NCI-H2196 treated with DMSO at 0.1 percent for 48 hours (cell line): ENCODE results near the gene PEX11B.

Experiments
- DNase-seq: peaks from one replicate; lab custom pipeline; 2025; ENCODE audit not compliant: unreplicated experiment; lab: John Stamatoyannopoulos, UW

The PEX11B gene

DNA sequence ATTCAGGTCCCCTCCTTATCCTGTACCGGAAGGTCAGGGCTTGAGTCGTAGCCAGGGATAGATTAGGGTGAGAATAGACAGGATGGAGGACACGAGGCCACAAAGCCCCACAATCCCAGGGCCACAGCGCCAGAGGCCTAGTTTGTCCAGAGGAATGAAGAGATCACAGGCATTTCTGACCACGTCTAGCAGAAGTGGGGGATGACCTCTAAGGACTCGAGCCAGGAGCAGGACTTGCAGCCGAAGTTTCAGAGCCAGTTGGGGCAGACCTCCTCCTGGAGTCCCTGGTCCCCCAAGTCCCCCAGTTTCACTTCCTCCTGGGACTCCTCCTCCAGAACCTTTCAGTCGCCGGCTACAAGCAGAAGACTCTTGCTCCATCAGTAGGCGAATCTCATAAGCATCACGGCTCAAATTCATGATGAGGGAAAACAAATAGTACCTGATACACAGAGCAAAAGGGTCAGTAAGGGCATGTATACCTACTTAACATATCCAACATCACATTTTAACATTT is 6.3 kb downstream of the PEX11B start:
- DNase-seq = no peak

DNA sequence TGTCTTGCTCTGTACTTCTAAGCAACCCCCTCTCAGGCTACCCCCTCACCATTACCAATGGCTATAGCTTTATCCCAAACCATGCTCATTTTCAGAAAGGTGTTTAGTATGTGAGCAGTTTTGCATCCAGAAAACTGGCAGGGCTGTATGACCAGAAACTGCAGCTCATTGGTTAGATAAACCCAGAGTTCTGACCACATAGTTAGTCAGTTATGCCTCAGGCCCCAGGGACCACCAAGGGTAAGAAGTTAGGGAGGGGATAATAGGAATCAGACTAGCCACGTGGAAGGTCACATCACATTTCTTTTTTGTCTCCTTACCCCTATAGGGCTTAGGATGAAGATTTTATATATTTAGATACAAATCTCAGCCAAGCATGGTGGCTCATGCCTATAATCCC is 9.9 kb downstream of the PEX11B start:
- DNase-seq = no peak

DNA sequence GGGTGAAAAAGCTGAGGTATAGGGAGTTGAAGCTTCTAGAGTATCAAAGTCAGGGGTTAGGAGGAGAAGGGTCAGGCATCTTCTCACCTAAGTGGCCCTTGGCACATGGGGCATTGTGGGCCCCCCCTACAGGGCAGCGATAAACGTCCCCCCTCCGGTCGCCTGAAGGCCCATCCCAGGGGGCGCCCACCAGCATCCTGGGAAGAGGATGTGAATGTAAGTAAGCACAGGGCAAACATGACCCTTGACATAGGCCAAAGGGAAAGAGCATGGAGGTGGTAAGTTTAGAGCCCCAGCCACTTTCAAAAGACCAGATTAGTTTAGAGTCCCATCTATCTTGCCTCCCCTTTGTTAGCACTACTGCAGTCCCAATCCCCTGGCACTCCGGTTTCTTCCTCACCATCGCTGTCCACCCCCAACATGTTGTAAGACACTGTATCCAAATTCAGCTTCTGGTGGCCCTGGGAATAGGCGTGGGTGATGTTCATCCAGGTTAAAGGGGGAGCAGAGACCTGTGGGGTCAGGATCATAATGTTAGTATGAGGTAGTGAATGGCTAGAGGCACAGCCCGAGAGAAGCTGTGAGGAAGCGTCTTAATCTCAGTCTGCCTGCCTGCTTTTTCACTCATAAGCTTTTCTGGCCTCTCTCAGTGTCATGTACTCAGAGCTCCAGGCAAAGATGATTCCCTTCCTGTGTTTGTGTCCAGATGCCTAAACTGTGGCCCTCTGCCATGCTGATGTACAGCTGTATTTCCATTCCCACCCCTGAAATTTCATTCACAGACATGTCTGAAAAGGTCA is 11.4 kb downstream of the PEX11B start:
- DNase-seq = no peak

DNA sequence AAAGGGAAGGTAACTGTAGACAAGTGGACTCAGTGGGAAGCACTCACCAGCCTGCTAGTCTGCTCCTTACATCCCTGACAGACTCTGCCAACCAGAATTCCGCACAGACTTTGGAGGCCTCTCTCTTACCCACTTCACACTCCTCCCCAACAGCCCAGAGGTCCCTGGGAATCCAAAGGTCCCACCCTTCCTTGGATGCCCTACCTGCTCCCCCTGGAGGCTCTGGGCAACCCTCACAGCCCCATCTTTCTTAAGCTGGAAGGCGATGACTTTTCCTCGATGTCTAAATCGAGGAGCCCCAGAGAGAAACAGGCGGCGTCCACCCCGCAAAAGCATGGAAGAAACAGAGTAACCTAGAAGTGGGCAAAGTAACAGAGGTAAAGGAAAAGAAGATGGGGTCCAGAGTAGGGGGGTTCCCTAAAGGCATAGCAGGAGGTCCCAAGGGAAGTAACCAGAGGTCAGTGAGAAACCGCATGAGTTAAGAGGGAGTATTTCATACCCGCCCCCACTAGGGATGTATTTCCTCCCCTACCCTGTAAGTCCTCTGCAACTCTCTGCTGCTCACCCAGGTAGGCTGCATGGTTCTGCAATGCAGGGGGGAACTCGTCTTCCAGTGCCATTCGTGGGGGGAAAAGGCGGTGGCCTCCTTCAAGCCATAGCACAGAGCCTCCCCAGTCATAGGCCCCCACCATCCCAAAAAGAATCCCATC is 17.1 kb downstream of the PEX11B start:
- DNase-seq = no peak

DNA sequence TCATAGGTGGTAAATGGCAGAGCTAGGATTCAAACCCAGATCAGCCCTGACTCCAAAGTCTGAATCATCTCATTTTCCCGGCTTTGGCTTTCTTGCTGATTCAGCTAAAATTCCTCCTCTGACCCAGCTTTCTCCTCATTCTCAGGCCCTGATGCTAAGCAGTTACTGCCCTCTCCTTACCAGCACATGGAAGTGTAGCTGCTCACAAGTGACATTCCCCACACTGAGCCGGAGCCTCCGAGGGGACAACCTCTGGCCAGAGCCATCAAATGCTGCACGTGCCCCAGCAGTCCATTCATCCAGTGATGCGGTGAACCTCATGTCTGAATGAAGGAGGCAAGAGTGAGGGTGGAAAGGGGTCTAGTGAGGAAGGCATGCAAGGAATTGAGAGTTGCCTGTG is 19.8 kb downstream of the PEX11B start:
- DNase-seq = no peak

DNA sequence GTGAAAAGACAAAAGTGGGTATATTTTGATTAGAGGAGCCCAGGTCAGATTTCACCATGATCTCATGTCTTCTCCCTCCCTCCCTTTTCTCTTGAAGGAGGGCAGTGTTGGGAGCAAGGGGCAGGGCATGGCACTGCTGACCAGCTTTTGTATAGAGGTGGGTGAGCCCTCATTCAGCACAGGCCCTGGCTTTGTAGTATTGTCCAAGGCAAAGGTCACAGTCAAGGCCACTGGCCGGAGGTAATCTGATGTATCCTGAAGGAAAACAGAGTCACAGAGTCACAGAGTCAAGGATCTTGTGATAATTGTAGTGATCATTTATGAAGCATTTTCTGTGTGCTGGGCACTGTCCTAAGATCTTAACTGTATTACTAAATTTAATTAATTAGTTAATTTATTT is 20.5 kb downstream of the PEX11B start:
- no peak for DNase-seq

DNA sequence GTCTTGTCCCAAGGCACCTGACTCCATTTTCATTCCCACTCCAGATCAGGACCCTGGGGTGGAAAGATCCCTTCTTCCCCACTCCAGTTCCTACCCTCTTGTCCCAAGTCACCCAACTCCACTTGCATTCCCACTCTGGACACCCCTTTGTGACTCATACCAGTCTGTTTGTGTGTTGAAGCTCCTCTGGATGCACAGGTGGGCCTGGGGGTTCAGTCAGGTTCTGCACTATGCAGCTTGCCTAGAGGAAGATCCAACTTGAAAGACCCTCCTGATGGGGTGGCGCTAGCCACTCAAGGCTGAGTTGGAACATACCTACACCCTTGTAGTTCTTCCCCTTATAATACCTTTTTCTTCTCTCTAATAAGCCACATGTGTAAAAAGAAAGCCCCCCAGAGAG is 23.0 kb downstream of the PEX11B start:
- no peak for DNase-seq

DNA sequence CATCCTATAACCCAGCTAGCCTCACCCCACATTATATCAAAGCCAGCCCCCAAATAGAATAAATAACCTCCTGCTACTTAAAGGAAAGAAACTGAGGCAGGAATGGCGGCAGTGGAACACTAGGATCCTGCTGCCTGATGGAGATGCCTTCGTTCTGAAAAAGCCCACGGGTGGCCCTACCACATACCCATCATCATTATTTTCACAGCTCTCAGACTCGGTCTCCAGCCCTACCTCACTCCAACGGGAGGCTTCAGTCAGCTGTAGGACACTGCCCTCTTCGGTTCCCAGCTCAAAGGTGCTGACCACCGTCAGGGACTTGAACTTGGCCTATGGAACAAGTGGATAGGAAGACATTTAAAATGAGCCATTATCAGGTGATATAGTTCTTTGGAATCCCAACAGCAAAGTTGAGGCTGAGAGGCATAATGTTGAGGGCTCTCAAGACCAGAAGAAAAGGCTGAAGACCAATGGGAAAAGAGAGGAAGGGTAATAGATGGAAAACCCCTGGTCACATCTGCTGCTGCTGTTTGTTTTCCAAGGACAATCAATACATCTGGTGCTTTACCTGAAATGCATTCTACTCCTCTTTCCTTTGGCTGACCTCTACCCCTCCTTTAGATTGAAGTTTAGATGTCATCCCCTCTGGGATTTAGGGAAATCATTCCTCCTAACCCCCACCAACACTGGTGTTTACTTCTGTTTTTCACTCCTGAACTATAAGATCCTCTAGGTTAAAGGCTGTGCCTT is 25.0 kb downstream of the PEX11B start:
- DNase-seq = no peak

DNA sequence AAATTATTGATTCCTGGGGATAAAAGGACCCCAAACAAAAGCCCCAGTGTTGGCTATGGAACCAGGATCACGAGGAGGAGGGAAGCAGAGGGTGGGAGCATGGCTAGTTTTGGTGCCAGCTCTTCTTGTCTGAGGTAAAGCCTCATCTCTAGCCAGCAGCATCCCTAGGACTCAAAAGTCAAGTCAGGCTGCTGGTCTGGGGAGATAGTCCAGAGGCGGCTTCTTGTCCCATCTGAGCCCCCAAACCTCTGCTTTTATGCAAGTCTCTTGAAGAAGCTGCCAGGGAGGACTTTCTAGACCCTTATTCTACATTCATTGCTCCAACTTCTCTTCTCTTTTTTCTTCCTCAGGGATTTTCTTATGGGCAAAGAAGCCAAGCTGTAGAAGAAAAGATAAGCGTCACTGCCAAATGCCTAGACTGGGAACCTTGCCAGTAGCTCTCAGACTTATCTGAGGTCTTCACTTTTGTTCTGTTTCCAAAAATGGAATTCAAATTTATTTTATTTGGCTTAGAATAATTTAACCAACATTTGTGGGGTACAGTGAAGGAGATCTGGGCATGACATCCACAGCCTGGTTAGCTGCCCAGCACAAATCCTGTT is 25.9 kb downstream of the PEX11B start:
- no peak for DNase-seq

DNA sequence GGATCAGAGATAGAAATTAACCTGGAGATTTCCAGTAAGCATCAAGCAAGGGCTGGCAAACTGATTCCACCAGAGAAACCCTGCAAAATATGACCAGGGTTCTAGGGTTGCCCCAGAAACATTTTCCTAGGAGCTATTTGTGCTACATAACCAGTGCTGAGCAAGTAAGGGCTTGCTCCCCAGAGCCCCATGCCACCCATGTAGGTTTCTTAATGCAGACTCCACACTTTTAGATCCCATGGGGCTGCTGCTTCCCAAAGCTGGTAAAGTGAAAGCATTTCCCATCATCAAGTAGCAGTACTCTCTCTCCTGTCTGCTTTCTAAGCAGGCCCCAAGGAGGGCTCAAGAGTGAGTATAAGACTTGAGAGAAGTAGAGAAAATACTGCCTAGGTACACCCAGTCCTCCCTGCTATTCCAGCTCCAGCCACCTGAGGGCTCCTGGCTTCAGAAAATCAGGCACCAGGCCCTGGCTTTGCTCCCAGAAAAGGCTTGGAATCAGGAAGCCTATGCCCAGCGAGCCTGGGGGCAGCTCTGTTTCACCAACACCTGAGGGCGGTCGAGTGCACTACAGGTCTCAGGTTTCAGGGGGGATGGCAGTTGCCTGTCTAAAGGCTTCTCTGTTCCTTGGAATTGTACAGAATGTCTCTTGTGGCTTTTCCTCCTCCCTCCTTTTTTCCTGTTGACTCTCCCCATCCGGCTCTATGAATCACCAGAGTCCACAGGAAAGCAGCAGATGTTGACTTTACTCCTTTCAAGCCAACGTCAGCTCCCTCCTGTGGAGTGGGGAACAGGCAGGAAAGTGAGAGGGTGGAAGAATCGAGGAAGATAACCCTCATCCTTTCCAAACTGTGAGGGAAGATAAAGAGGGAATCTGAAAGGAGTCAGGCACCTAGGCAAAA is 26.7 kb downstream of the PEX11B start:
- peak; percentile 97 for DNase-seq

DNA sequence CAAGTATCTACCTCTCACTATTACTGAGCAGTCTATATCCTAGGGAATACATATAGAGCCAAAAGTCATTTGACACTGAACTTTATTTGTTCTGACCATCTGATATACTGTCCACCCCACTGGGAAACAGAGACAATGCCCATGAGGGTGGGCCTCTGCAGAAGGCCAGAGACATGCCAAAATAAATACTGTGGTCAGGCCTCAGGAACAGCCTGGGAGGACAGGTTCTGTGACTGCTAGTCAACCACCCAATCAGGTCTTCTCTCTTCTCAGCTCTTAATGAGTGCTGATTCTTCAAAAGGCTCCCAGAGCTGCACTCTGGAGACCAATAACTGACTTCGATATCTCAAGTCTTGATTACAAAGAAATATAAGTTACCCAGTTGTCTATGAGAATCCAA is 27.4 kb downstream of the PEX11B start:
- DNase-seq = peak; percentile 35

DNA sequence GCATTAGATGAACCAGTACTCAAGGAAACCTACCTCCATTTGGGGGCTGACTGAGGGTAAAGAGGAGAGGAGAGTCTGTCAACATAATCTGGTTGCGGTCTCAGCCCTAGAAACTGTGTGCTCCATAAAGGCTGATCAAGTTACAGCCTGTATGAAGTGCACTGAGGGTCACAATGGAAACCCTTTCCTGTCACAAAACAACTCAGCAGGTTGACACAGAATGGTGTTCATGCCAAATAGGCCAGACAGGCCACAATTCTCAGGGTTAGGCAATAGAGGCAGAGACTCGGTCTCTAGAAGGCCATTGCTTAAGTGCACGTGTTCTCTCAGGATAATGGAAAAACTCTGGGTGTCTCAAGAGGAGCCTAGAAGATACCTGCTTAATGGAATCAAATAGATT is 28.8 kb downstream of the PEX11B start:
- no peak for DNase-seq

DNA sequence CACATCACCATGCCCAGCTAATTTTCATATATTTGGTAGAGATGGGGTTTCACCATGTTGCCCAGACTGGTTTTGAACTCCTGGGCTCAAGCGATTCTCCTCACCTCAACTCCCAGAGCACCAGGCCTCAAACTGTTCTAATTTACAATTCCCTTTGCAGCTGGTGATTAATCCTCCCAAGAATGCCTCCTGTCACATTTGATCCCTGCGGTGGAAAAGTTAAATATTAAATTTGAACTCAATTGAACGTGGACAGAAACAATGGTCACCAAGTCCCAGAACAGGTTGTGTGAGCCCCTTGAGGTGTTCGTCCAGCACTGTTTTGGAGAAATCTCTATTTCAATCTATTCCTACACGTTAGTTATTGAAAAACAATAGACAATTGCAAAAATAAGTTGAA is 30.9 kb downstream of the PEX11B start:
- no peak for DNase-seq

DNA sequence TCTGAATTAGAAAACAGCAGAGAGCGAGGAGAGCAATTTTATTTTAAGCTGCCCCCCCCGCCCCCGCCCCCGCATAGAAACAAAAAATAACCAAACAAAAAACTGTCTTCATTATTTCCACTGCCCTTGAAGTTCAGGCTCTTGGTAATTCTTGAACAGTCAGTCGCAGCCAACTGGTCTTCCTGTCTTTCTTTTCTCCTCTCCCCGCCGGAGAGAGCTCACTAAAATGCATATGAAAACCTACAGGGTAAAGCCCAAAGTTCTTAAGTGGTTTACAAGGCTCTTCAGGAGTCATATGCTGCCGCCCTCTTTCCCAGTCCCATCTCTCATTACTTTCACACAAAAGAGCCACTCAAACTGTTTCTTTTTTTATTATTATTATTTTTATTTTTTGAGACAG is 31.7 kb downstream of the PEX11B start:
- no peak for DNase-seq

DNA sequence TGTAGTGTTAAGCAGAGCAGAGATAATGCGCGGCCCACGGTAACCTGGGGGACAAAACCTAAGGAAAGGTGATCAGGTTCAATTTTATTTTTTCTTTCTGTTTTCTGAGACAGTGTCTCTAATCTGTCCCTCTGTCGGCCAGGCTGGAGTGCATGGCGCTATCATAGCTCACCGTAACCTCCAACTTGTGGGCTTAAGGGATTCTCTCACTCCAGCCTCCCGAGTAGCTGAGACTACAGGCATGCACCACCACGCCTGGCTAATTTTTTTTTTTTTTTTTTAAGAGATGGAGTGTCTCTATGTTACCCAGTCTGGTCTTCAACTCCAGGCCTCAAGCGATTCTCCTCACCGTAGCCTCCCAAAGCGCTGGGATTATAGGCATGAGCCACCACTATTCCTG is 32.1 kb downstream of the PEX11B start:
- DNase-seq = no peak

DNA sequence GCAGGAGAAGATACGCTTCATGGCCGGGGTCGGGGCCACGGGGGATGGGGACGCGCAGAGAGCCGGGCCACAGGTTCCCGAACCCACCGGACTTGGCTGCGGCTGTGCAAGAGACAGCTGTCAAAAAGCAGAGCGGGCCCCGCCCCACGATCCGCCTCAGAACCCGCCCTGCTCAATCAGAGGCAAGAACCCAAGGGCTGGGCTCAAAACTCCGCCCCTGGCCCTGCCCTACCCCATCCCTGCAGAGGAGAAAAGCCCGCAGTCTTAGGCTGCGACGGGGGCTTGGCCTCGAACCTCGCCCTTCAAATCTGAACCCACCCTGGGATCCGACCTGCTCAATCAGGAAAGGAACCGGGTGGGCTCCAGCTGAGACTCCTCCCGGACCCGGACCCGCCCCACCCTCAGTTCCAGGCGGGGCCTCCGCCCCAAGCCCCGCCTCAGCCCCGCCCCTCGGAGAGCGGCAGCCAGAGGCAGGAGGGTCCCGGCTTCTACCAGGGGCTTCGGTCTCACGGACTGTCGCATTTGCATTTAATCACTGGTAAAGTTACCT is 32.7 kb downstream of the PEX11B start, which contains the start of gene ANKRD35:
Gene ANKRD35 (minus strand): TSS at position 129 of the 550 bp plus-strand sequence. CDS start 108 bp downstream, at position 21.
- peak; percentile 74 for DNase-seq

DNA sequence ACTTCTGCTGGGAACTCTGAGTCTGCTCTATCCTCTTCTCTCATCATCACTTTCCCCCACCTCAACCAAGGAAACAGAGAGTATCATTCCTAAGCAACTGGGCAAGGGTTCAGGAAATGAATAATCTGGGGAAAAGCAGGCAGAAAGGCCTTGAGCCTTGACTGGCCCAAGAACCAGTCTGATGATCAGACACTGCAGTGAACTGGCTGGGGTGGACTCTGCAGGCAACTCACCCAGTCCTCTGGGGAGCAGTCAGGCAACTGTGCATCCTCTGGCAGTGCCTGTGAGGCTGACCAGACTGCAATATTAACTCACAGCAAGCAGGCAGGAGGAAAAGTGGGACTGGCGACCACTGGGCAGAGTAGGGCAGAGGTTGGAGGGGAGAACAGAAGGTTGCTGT is 33.8 kb downstream of the PEX11B start:
- no peak for DNase-seq

DNA sequence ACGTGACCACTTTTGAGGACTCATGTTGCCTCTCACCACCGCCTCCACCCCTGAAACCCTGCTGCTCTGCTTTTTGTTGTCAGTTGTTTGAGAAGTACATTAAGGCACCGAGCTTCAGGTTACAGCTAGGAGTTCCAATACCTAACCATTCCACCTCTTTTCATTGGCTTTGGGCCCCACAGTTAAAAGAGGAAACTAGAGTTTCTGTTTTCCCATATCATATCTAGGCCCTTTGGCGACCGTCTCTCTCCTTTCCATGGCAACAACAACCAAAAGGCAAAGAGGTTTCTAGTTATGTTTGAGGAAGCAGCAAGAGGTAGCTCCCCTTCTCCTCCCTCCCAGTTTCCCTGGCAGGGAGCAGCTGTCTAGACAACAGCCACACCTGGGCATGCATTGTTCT is 38.7 kb downstream of the PEX11B start:
- DNase-seq = peak; percentile 87

DNA sequence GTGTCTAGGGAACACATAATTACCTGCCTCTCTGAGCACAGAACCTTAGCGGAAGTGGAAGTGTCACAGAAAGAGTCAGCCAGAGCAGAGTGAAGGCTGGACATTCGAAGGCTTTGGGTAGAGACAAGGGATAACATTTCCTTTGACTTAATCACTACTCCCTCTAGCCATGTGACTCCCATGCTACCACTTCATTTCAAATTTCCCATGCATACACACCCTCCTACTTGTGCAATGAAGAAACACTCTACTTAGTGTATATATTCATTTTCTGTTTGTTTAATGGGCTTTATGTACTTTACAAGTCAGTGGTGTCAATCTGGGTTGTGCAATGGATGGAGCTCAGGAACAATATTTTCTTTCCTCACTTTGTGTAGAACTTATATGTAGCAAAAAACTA is 39.8 kb downstream of the PEX11B start:
- DNase-seq = no peak

DNA sequence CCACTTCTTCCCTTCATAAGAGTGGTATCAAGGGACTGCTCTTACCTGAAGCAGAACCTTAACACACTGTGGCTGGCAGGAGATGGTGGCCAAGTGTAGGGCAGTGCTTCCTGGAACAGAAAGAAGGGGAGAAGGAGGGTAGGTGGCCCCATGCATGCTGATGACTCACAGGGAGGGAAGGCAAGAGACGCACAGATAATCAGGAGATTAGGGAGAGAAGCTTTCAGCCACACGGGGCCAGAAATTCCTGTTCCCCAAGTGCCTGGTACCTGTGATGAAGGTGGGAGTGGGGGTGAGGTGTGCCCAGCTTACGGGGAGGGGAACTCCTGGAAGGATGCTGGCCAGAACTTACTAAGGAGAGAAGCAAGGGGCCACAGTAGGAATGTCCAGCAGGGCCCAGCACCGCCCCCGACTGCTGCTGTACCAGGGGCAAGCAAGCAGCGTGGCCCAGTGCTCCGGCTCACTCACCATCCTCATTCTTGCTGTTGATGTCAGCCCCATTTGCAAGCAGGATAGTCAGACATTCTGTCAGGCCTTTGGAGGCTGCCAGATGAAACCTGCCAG is 40.5 kb downstream of the PEX11B start:
- DNase-seq = no peak
